OCI-LY3 (cell line): Measurements from ENCODE around the gene CAMSAP2.

Experiments
- CTCF ChIP-seq: fragments of 200-600, 300-600 bp; sonication (generic); IDR thresholded peaks from 2 replicates; pipeline ENCODE4 v1.5.1; 2014; ENCODE audit warnings: antibody characterized with exemption, low read length, low read depth
- EZH2phosphoT487 ChIP-seq: fragments of 200-600 bp; shearing (Covaris generic); IDR thresholded peaks from 2 replicates; pipeline ENCODE4 v1.6.1; 2018; ENCODE audit warnings: antibody characterized with exemption, mixed run types, low read depth

- no peak for TF ChIP-seq CTCF
- no peak for TF ChIP-seq EZH2phosphoT487
Observed at GRCh38 chr1:200776949-200777348, 38.3 kb downstream of the CAMSAP2 start.
